Adrenal gland (tissue), 12 donors: ENCODE results near the gene SUGT1. TPM values are rescaled to one million over a fixed set of nuclear protein-coding genes. Genes with fewer than 3 reads are reported as not detected.
A peak's percentile ranks its signal among the peaks of the same experiment; 100 is the strongest.

ENCODE experiments used
- DNase-seq, 7 donors: peaks; one replicate each; pipeline ENCODE4 v3.0.0-alpha.2; 2019 to 2020
- H3K27ac ChIP-seq, 5 donors: fragments of 200-600 bp; sonication (generic) in 4 of 5; 1 replicate in 3 of 5; 2 replicates in 2 of 5; pipeline versions ENCODE4 v1.5.1 to v1.8.0; 2016 to 2020; ENCODE audit warnings: mild to moderate bottlenecking in 1 of 5
- H3K27me3 ChIP-seq: fragments of 200-600 bp; 2 replicates; pipeline ENCODE4 v1.8.0; 2021
- H3K36me3 ChIP-seq, 2 donors: fragments of 200-600 bp; replicated peaks in 1 of 2; 1 replicate in 1 of 2; 2 replicates in 1 of 2; pipeline versions ENCODE4 v1.5.1 to v1.8.0; 2018 to 2022
- H3K4me1 ChIP-seq, 2 donors: fragments of 200-600 bp; replicated peaks in 1 of 2; 1 replicate in 1 of 2; 2 replicates in 1 of 2; pipeline versions ENCODE4 v1.5.1 to v1.8.0; 2018 to 2021
- H3K4me3 ChIP-seq, 4 donors: fragments of 200-600 bp; sonication (generic) in 3 of 4; one replicate each; pipeline ENCODE4 v1.5.1; 2016 to 2018
- H3K9me3 ChIP-seq, 3 donors: fragments of 200-600 bp; sonication (generic) in 1 of 3; replicated peaks in 1 of 3; 1 replicate in 2 of 3; 2 replicates in 1 of 3; pipeline versions ENCODE4 v1.5.1 to v1.8.0; 2016 to 2021
- POLR2A ChIP-seq, 2 donors: fragments of 450-650 bp; IDR thresholded peaks; one replicate each; pipeline ENCODE4 v1.6.1; 2017; ENCODE audit warnings: antibody characterized with exemption in 2 of 2, mild to moderate bottlenecking in 2 of 2, moderate library complexity in 1 of 2
- WGBS, 4 donors: extraction: QIAGEN DNeasy Blood & Tissue Kit in 2 of 4; methylation state at CpG; one replicate each; pipeline versions ENCODE4 v1.1.5 to v1.1.7; 2013 to 2017; 5-methylcytosine and 5-hydroxymethylcytosine counted together
- intact Hi-C, 2 donors: fragments of 100-400 bp; cut with DNase I; formaldehyde crosslinking; loops; one replicate each; pipeline versions ENCODE4 v1.14.1 to v1.15.0; 2022 to 2023
- polyA plus RNA-seq, 3 donors: library from polyadenylated mRNA; stranded (reverse); fragments of 200-250 nt in 2 of 3; fragments of 350-450 nt in 1 of 3; fragmentation: Illumina TruSeq in 1 of 3; extraction: RNeasy Lipid Tissue Mini Kit (QIAGEN cat#74804) in 1 of 3; gene quantifications; one replicate each; pipeline ENCODE4 v1.2.3, GENCODE V29; 2013 to 2014
- total RNA-seq, 9 donors: library from RNA; depleted of rRNA in 4 of 9; stranded (reverse); fragments of >200 nt in 4 of 9; fragments of 120-200 nt in 1 of 9; fragmentation: NEBNext Ultra II Directional in 1 of 9; extraction: Animal tissue kit (Norgen Biotek cat#: 25700) in 1 of 9; gene quantifications; one replicate each; pipeline versions ENCODE4 v1.1.0 to v1.2.4, GENCODE V29; 2013 to 2023
- TF ChIP-seq, protein P1 (sequence below), 6 experiments: fragments of 450-650 bp in 4 of 6; fragments of 200-600 bp in 2 of 6; sonication (generic) in 1 of 6; IDR thresholded peaks; 1 replicate in 5 of 6; 2 replicates in 1 of 6; pipeline versions ENCODE4 v1.5.1 to v1.8.0; 2016 to 2021; ENCODE audit warnings: antibody characterized with exemption in 6 of 6, mild to moderate bottlenecking in 2 of 6, moderate library complexity in 1 of 6
- donor health status: healthy with polysubstance abuse.
- donor health status: Bipolar disorder and iron deficiency.
- donor health status: DM: yes; HTN: yes; CAD: no.
- donor health status: DM: no; HTN: no; CAD: no.
- donor health status: DM: no; HTN: no; CAD: no.
- donor health status: DM: yes; HTN: yes; CAD: no.

SUGT1 gene
- total and polyA plus RNA-seq, 12 donors = 27.1 to 95.2 (median 43.1) TPM

DNA sequence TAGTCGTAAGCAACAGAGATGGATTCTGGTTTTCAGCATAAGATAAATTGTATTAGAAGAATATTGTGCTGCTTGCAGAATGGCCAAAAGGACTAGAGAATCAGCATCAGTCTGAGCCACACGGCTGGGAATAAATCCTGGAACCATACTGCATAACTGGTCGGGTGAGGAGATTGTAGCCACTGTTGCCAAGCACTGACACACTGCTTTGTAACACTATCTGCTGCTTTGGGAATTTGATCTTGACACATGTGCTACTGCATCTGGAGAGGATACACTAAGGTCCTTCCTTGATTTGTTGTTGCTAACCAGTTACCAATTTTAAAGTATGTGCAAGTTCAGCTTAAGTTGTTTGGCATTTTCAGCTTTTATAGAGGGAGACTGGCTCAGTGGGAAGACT lies 8.5 kb upstream of the SUGT1 start:
- peaks cover 0 to 10% of the 10 kb centered on the region in 2 donors for H3K36me3 ChIP-seq
- DNase-seq = no peak
- intact Hi-C loops = no loop called here
- no peaks in the 10 kb centered on the region for H3K9me3 ChIP-seq
- no peaks in the 10 kb centered on the region for H3K4me1 ChIP-seq
- no peaks in the 10 kb centered on the region for H3K27me3 ChIP-seq
- H3K27ac ChIP-seq = no peak overlapping the region
- 72 to 89% (median 80%) methylated on average over 3 of the region's 3 CpGs for WGBS, 4 donors
- TF ChIP-seq POLR2A (IDR thresholded peaks at IDR 0.05) = no peak
- no peak overlapping the region for H3K4me3 ChIP-seq

DNA sequence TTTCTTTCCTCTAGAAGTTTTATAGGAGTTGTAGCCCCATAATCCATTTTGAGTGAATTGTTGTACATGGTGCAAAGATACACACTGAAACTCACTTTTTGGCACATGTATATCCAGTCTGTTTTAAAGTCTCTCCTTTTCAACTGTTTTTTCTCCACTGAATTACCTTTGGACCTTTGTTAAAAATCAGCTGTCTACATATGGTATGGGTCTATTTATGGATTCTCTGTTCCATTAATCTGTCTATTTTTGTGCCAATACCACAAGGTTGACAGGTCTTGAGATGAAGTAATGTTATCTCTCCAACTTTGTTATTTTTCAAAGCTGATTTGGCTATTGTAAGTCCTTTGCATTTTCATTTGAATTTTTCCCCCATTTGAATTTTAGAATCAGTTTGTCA lies 5.7 kb upstream of the SUGT1 start:
- DNase-seq = no peak
- H3K36me3 ChIP-seq = no peaks in the 10 kb centered on the region
- peaks cover 11 to 13% of the 10 kb centered on the region in 2 donors for H3K4me1 ChIP-seq
- no peak overlapping the region for H3K4me3 ChIP-seq
- H3K27me3 ChIP-seq = no peaks in the 10 kb centered on the region
- H3K27ac ChIP-seq = no peak overlapping the region
- TF ChIP-seq, protein P1, sequence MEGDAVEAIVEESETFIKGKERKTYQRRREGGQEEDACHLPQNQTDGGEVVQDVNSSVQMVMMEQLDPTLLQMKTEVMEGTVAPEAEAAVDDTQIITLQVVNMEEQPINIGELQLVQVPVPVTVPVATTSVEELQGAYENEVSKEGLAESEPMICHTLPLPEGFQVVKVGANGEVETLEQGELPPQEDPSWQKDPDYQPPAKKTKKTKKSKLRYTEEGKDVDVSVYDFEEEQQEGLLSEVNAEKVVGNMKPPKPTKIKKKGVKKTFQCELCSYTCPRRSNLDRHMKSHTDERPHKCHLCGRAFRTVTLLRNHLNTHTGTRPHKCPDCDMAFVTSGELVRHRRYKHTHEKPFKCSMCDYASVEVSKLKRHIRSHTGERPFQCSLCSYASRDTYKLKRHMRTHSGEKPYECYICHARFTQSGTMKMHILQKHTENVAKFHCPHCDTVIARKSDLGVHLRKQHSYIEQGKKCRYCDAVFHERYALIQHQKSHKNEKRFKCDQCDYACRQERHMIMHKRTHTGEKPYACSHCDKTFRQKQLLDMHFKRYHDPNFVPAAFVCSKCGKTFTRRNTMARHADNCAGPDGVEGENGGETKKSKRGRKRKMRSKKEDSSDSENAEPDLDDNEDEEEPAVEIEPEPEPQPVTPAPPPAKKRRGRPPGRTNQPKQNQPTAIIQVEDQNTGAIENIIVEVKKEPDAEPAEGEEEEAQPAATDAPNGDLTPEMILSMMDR (IDR thresholded peaks at IDR 0.05) = no peak
- TF ChIP-seq POLR2A (IDR thresholded peaks at IDR 0.05) = no peak
- no peaks in the 10 kb centered on the region for H3K9me3 ChIP-seq
- intact Hi-C loops = no loop called here

DNA sequence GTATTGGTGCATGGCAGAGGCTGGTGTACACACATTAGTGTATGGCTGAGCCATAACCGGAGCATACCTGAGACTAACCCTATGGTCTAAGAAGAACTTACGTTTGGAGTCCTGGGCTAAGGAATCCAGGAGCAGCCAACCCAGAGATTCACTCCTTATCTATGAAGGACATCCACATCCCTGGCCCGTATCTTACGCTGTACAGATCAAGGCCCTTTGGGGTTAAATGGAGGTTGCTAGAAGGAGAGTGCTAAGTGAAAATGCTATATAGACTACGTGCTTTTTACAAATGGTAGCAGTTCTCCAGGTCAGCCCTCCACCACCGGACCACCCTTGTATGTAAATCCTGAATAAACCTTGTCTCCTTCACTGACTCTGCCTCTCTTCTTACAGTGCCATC lies 1.9 kb upstream of the SUGT1 start:
- TF ChIP-seq, protein P1 (IDR thresholded peaks at IDR 0.05) = no peak
- TF ChIP-seq POLR2A (IDR thresholded peaks at IDR 0.05) = no peak
- intact Hi-C loops = no loop called here
- Histone ChIP-seq H3K36me3 (no peaks in the 10 kb centered on the region), H3K4me1 (peaks cover 22 to 33% of the 10 kb centered on the region in 2 donors), H3K27me3 (no peaks in the 10 kb centered on the region), H3K27ac (no peak overlapping the region), H3K9me3 (no peaks in the 10 kb centered on the region), H3K4me3 (peak overlapping the region in 2 of 4 donors; percentile 81 to 90)
- no peak for DNase-seq
- 42 to 60% (median 55%) methylated on average over 6 of the region's 6 CpGs for WGBS, 4 donors

DNA sequence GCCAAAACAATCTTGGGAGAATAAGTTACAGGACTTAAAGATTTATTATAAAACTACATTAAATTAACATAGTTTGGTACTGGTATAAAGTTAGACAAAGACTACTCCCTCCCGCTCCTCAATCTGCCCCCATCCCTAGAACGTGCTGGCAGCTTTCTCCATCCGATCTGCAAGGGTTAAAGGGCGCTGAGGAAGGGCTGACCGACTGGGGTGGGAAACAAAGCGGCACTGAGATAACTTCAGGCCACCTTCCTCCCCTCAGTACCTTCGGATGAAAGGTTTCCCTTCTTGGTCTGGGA lies 790 bp upstream of the SUGT1 start:
- H3K27ac ChIP-seq = peak overlapping the region; percentile 93 to 98 (median 97)
- DNase-seq = no peak
- TF ChIP-seq, protein P1 (IDR thresholded peaks at IDR 0.05) = no peak
- TF ChIP-seq POLR2A (IDR thresholded peaks at IDR 0.05) = no peak
- peaks cover 22 to 33% of the 10 kb centered on the region in 2 donors for H3K4me1 ChIP-seq
- H3K27me3 ChIP-seq = no peaks in the 10 kb centered on the region
- intact Hi-C loops = no loop called here
- H3K4me3 ChIP-seq = peak overlapping the region; percentile 47 to 90 (median 81)
- 0% methylated on average over 4 to 7 of the region's 7 CpGs for WGBS, 4 donors
- H3K9me3 ChIP-seq = no peaks in the 10 kb centered on the region
- H3K36me3 ChIP-seq = no peaks in the 10 kb centered on the region

DNA sequence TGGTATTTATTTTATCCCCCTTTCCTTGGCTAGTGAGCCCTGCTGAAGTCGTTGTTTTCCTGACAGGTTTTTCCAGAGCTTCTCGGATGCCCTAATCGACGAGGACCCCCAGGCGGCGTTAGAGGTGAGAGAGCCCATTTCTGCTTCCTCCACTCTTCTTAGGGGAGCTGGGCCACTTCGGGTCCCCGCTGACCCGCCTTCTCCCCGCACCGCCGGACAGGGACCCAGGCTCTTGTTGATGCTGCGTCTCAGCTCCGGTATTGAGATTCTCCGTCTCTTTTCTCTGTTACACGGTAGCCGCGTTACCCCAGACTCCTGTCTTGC lies 306 bp downstream of the SUGT1 start:
- H3K4me1 ChIP-seq = peaks cover 22 to 38% of the 10 kb centered on the region in 2 donors
- intact Hi-C loops = no loop called here
- TF ChIP-seq, protein P1 (IDR thresholded peaks at IDR 0.05) = peak in 3 of 6 experiments; percentile 6 to 28 (median 6)
- TF ChIP-seq POLR2A (IDR thresholded peaks at IDR 0.05) = no peak
- H3K4me3 ChIP-seq = peak overlapping the region; percentile 30 to 90 (median 66)
- peak overlapping the region; percentile 93 to 98 (median 97) for H3K27ac ChIP-seq
- no peaks in the 10 kb centered on the region for H3K27me3 ChIP-seq
- no peaks in the 10 kb centered on the region for H3K9me3 ChIP-seq
- 0 to 1% (median 0%) methylated on average over 18 of the region's 18 CpGs for WGBS, 4 donors
- H3K36me3 ChIP-seq = peaks cover 0 to 5% of the 10 kb centered on the region in 2 donors
- no peak for DNase-seq
